ENCODE data around the gene VPS26B.

The VPS26B gene

DNA sequence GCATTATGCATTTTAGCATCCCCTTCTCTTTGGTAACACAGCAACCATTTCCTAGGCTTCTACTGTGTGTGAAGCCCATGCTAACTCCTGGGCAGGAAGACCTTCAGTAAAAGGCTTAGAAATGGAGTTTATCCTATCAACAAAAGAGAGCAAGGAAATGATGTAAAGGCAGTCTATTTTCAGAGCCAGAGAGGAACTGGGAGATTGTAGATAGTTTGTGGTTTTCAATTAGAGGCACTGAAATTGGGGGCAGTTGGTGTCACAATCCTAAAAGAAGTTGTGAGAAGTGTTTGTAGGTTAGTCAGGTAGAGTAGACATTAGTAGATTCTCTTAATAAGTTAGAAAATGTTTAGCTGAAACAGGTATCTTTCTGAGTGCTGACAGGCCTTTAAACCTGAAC lies 36.0 kb downstream of the VPS26B start:
- H3K27ac ChIP-seq = no peak overlapping the region
- TF ChIP-seq, protein P1, sequence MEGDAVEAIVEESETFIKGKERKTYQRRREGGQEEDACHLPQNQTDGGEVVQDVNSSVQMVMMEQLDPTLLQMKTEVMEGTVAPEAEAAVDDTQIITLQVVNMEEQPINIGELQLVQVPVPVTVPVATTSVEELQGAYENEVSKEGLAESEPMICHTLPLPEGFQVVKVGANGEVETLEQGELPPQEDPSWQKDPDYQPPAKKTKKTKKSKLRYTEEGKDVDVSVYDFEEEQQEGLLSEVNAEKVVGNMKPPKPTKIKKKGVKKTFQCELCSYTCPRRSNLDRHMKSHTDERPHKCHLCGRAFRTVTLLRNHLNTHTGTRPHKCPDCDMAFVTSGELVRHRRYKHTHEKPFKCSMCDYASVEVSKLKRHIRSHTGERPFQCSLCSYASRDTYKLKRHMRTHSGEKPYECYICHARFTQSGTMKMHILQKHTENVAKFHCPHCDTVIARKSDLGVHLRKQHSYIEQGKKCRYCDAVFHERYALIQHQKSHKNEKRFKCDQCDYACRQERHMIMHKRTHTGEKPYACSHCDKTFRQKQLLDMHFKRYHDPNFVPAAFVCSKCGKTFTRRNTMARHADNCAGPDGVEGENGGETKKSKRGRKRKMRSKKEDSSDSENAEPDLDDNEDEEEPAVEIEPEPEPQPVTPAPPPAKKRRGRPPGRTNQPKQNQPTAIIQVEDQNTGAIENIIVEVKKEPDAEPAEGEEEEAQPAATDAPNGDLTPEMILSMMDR (conservative IDR thresholded peaks at IDR 0.05) = no peak

DNA sequence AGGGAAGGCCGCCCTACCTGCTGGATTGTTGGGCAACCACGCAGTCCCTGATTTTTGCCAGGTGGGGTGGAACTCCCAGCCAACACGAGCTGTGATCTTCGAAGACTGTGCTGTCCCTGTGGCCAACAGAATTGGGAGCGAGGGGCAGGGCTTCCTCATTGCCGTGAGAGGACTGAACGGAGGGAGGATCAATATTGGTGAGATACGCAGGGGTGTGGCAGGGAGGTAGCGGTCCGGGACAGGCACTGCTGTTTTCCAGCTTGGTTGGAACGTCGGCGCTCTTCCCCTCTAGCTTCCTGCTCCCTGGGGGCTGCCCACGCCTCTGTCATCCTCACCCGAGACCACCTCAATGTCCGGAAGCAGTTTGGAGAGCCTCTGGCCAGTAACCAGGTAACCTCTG lies 36.5 kb downstream of the VPS26B start:
- H3K27ac ChIP-seq = no peak overlapping the region
- TF ChIP-seq, protein P1 (conservative IDR thresholded peaks at IDR 0.05) = no peak

DNA sequence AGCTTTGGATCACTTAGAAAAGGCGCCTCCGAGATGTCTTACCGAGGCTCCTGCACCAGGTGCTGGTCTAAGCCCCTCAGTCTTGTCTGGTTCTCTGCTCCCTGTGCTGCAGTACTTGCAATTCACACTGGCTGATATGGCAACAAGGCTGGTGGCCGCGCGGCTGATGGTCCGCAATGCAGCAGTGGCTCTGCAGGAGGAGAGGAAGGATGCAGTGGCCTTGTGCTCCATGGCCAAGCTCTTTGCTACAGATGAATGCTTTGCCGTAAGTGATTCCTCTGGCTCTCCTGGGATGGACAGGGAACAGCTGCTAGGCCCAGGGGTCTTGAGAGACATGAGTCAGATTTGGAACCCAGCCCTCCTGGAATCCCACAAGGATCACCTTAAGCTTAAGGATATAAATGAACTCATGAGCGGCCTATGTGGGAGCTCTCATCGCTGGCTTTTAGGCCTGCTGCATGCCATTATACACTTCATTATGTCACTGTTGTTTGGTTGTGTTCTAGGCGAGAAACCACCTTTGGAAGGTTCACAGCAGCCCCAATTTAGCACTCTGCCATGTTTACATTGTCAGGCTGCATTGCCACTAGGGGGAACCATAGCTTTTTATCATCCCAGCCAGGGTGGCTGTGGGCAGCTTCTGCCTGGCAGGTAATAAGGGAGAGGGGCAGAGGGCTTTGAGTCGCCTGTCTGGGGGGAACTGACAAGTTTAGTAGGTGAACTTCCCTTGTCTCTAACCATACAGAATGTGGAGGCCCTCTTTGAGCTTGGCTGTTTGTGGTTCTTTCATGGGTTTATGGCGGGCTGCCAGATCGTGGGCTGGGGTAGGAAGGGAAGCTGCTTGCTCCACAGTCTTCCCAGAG lies 37.4 kb downstream of the VPS26B start:
- TF ChIP-seq, protein P1 (conservative IDR thresholded peaks at IDR 0.05) = peak; percentile 91
- no peak overlapping the region for H3K27ac ChIP-seq

DNA sequence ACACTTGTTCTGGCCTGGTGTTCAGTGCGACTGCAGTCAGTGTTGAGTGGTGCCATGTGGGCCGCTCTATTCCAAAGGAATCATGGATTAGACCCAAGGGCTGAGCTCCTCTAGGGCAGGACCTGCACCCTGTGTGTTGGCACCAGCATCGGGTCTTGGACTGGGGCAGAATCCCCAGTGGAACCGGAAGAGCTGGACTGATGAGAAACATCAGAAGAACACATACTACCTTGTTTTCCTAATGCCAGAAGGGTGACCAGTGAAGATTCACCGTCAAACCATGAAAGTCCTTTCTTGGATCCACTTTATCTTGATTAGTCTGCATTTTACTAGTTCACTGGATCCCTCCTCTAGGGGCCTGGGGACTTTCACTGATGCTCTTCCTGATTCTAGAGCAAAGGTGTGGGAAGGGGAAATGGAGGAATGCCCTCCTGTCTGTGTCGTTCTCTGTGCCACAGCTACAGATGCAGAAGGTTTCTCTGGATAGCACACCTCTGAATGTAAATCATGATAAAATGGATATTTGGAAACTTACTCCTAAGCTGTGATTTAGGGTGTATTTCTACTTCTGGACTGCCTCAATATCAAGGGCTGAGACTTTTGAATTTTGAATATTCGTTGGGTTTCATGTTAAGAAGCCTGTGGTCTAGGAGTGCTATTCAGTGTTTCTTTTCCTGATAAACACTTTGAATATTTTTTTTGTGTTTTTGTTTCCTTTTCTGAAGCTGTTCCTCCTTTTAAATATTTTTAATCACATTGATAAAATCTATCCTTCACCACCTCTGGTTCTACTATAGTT lies 40.7 kb downstream of the VPS26B start:
- no peak overlapping the region; the same call in 1 of the 2 replicates for H3K27ac ChIP-seq
- TF ChIP-seq, protein P1 (conservative IDR thresholded peaks at IDR 0.05) = no peak

DNA sequence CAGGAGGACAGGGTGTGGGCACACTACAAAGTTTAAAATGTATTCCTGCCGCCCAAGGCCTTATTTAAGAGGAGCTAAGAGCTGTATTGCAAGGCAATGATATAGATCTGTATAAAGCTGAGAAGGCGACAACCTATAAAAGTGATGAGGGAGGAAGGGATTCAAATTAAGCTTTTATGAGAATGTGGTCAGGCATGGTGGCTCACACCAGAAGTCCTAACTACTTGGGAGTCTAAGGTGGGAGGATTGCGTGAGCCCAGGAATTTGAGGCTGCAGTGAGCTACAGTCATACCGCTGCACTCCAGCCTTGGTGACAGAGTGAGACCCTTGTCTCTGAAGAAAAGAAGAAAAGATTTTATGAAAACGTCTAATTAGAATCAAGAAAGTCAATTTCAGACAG lies 42.0 kb downstream of the VPS26B start:
- TF ChIP-seq, protein P1 (conservative IDR thresholded peaks at IDR 0.05) = no peak
- H3K27ac ChIP-seq = peak overlapping the region; percentile 13; the same call in 1 of the 2 replicates

DNA sequence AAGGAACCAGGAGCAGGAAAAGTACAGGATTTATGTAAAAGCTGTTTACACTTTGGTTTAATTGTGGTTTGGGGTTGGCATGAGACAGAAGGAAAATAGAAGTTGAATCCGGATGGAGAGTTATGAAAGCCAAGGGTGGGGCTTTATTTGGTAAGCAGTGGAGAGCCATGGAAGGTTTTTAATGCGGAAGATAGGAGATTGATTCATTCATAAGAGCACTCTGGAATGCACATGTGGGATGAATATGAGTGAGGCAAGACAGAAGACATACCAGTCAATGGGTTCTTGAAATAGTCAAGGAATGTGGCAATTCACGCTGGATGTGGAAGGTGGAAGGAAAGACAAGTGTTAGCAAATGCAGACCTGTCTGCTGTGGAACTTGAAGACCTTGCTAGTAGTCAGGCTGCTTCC lies 42.4 kb downstream of the VPS26B start:
- TF ChIP-seq, protein P1 (conservative IDR thresholded peaks at IDR 0.05) = no peak
- peak overlapping the region; percentile 13; the same call in 1 of the 2 replicates for H3K27ac ChIP-seq

DNA sequence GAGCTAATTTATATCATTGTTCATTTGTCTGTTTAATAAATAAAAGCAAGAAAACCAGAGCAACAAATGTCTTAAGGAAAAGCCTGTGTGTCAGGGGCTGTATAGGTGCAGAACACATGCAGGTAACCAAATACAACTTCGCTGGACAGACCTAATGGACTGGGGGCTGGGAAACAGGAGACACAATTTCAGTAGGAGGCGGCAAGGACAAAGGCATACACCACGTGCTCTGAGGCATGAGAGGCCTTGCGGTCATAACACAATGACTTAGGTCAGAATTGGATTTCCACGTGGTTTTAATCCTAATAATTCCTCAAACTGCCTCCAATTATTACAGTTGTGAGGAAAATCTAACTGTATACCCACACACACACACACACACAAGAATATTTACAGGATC lies 43.0 kb downstream of the VPS26B start:
- H3K27ac ChIP-seq = 0 out of 2 replicates have a peak overlapping the region, but pooled peaks have one; percentile 13
- TF ChIP-seq, protein P1 (conservative IDR thresholded peaks at IDR 0.05) = no peak
